Mesenchymal stem cell (in vitro differentiated cells and primary cell): ENCODE data around the gene TIRAP.

ENCODE experiments used
- DNase-seq: peaks from one replicate; pipeline ENCODE4 v3.0.0-alpha.2; 2013
- H2AFZ ChIP-seq: one replicate; pipeline ENCODE4 v1.6.1; 2013; ENCODE audit warnings: low read depth, mild to moderate bottlenecking, control low read depth, inconsistent platforms, low read length, moderate library complexity
- H2AK5ac ChIP-seq: 2 replicates; pipeline ENCODE4 v1.6.1; 2013; ENCODE audit warnings: low read length, moderate library complexity, mild to moderate bottlenecking, inconsistent platforms; ENCODE audit not compliant: severe bottlenecking
- H2BK120ac ChIP-seq: one replicate; pipeline ENCODE4 v1.6.1; 2013; ENCODE audit warnings: low read depth, mild to moderate bottlenecking, inconsistent platforms, low read length, moderate library complexity
- H2BK12ac ChIP-seq, 2 experiments: one replicate each; pipeline ENCODE4 v1.6.1; 2013; ENCODE audit warnings: inconsistent platforms in 2 of 2, low read length in 2 of 2, mild to moderate bottlenecking in 2 of 2, moderate library complexity in 2 of 2, control low read depth in 1 of 2
- H2BK15ac ChIP-seq: one replicate; pipeline ENCODE4 v1.6.1; 2013; ENCODE audit warnings: mild to moderate bottlenecking, low read depth, inconsistent platforms; ENCODE audit not compliant: poor library complexity, severe bottlenecking
- H2BK5ac ChIP-seq: 2 replicates; pipeline ENCODE4 v1.6.1; 2013; ENCODE audit warnings: low read depth, mild to moderate bottlenecking, low read length, control low read depth, inconsistent platforms; ENCODE audit not compliant: poor library complexity, severe bottlenecking
- H3K14ac ChIP-seq, 2 experiments: one replicate each; pipeline ENCODE4 v1.6.1; 2013; ENCODE audit warnings: inconsistent platforms in 2 of 2, low read length in 2 of 2, control low read depth in 1 of 2, mild to moderate bottlenecking in 1 of 2, moderate library complexity in 1 of 2
- H3K18ac ChIP-seq, 2 experiments: one replicate each; pipeline ENCODE4 v1.6.1; 2013; ENCODE audit warnings: inconsistent platforms in 2 of 2, low read length in 2 of 2, control low read depth in 1 of 2, low read depth in 1 of 2, mild to moderate bottlenecking in 1 of 2
- H3K23ac ChIP-seq, 2 experiments: one replicate each; pipeline ENCODE4 v1.6.1; 2013; ENCODE audit warnings: inconsistent platforms in 2 of 2, low read length in 2 of 2, mild to moderate bottlenecking in 2 of 2, moderate library complexity in 2 of 2, control low read depth in 1 of 2
- H3K27ac ChIP-seq: 2 replicates; pipeline ENCODE4 v1.5.1; 2013; ENCODE audit warnings: mild to moderate bottlenecking, moderate library complexity, low read length, control low read depth, inconsistent platforms; ENCODE audit not compliant: poor library complexity, severe bottlenecking
- H3K27me3 ChIP-seq, 2 experiments: 2 replicates each; pipeline versions ENCODE4 v1.6.1 to v1.7.0; 2013; ENCODE audit warnings: low read length in 2 of 2, mild to moderate bottlenecking in 2 of 2, moderate library complexity in 2 of 2, control low read depth in 1 of 2, inconsistent platforms in 1 of 2; ENCODE audit not compliant: control insufficient read depth in 1 of 2, insufficient read depth in 1 of 2
- H3K36me3 ChIP-seq, 2 experiments: 2 replicates each; pipeline versions ENCODE4 v1.6.1 to v1.7.0; 2013; ENCODE audit warnings: low read length in 2 of 2, control low read depth in 1 of 2, inconsistent platforms in 1 of 2, low read depth in 1 of 2, mild to moderate bottlenecking in 1 of 2; ENCODE audit not compliant: insufficient read depth in 2 of 2, control insufficient read depth in 1 of 2
- H3K4ac ChIP-seq, 2 experiments: one replicate each; pipeline ENCODE4 v1.6.1; 2013; ENCODE audit warnings: inconsistent platforms in 2 of 2, low read length in 2 of 2, mild to moderate bottlenecking in 2 of 2, moderate library complexity in 2 of 2, control low read depth in 1 of 2, low read depth in 1 of 2
- H3K4me1 ChIP-seq: 2 replicates; pipeline ENCODE4 v1.6.1; 2013; ENCODE audit warnings: low read depth, low read length, control low read depth; ENCODE audit not compliant: control insufficient read depth, insufficient read depth
- H3K4me2 ChIP-seq: 2 replicates; pipeline ENCODE4 v1.6.1; 2013; ENCODE audit warnings: low read length, mild to moderate bottlenecking, inconsistent platforms; ENCODE audit not compliant: poor library complexity, severe bottlenecking
- H3K4me3 ChIP-seq, 2 experiments: 2 replicates each; pipeline versions ENCODE4 v1.5.1 to v1.7.0; 2013; ENCODE audit warnings: low read length in 2 of 2, mild to moderate bottlenecking in 2 of 2, control low read depth in 1 of 2, low read depth in 1 of 2; ENCODE audit not compliant: insufficient read depth in 1 of 2
- H3K79me1 ChIP-seq: replicated peaks from 2 replicates; pipeline ENCODE4 v1.6.1; 2013; ENCODE audit warnings: mild to moderate bottlenecking, control low read depth, low read length, inconsistent platforms; ENCODE audit not compliant: poor library complexity, severe bottlenecking
- H3K9ac ChIP-seq: 2 replicates; pipeline ENCODE4 v1.7.0; 2013; ENCODE audit warnings: mild to moderate bottlenecking, low read length, moderate library complexity
- H3K9me3 ChIP-seq: 2 replicates; pipeline ENCODE4 v1.7.0; 2013; ENCODE audit warnings: mild to moderate bottlenecking, low read length; ENCODE audit not compliant: control insufficient read depth
- H4K8ac ChIP-seq: one replicate; pipeline ENCODE4 v1.6.1; 2013; ENCODE audit warnings: inconsistent platforms, mild to moderate bottlenecking, low read length, moderate library complexity
- H4K91ac ChIP-seq: one replicate; pipeline ENCODE4 v1.6.1; 2013; ENCODE audit warnings: mild to moderate bottlenecking, low read length, inconsistent platforms
- WGBS: methylation state at CpG from one replicate; pipeline ENCODE4 v1.1.7; 2013; ENCODE audit warnings: mixed read lengths; 5-methylcytosine and 5-hydroxymethylcytosine counted together

The TIRAP gene

DNA sequence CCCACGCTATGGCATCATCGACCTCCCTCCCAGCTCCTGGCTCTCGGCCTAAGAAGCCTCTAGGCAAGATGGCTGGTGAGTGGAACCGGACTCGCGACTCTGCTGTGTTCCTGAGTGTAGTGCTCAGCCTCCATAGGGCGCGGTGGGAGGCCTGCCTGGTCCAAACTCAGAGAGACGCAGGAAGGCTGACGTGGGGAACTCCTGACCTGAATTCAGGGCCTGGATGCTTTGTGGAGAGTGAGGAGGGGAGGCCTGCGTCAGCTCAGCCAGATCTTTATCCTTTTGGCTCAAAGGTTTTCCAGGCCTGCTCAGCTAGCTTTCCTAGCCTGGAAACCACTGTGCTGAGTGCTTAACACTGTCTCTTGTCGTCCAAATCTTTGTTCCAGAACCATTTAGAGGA lies 8.0 kb downstream of the TIRAP start:
- 93% methylated on average over 12 of the region's 12 CpGs for WGBS

DNA sequence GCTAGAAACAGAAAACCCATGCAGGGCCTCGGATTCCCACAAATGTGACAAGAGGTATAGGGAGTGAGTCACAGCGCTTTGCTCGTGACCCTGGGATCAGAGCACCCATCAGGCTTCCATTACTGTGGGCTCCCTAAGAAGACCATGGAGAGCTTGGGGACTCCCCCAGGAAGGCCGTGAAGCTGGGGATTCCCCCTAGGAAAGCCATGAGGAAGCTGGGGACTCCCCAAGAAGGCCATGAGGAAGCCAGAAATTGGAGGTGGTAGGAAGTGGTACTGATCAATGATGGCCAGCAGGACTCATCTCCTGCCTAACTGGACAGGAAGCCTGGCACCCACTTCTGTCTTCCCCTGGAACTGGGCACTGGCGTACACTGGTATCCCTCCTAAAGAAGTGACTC lies 10.8 kb downstream of the TIRAP start:
- Histone ChIP-seq H3K9me3 (no peaks in the 10 kb centered on the region), H3K23ac (no peak overlapping the region), H3K9ac (no peak overlapping the region), H3K4me1 (no peaks in the 10 kb centered on the region), H4K8ac (no peak overlapping the region), H3K27me3 (no peaks in the 10 kb centered on the region), H3K27ac (no peak overlapping the region), H3K18ac (no peak overlapping the region), H2AFZ (no peak overlapping the region), H3K4me2 (no peak overlapping the region), H2BK120ac (no peak overlapping the region), H3K14ac (no peak overlapping the region), H2BK15ac (no peak overlapping the region), H3K4me3 (no peak overlapping the region), H3K4ac (no peak overlapping the region), H2BK5ac (no peak overlapping the region), H4K91ac (no peak overlapping the region), H2BK12ac (no peak overlapping the region), H3K79me1 (peaks cover 8% of the 10 kb centered on the region), H3K36me3 (peaks cover 31 to 53% of the 10 kb centered on the region in 2 experiments), H2AK5ac (no peak overlapping the region)
- no peak for DNase-seq
- WGBS = 94% methylated on average over 5 of the region's 5 CpGs

More for the DNA sequence above, 8.0 kb downstream of the TIRAP start:
- no peaks in the 10 kb centered on the region for H3K27me3 ChIP-seq
- H2BK5ac ChIP-seq = no peak overlapping the region
- H3K79me1 ChIP-seq = peaks cover 14% of the 10 kb centered on the region
- H3K18ac ChIP-seq = no peak overlapping the region
- no peak overlapping the region for H4K8ac ChIP-seq
- no peak overlapping the region for H3K14ac ChIP-seq
- no peak overlapping the region for H3K4me2 ChIP-seq
- no peaks in the 10 kb centered on the region for H3K9me3 ChIP-seq
- H4K91ac ChIP-seq = no peak overlapping the region
- H3K23ac ChIP-seq = no peak overlapping the region
- H3K4me1 ChIP-seq = no peaks in the 10 kb centered on the region
- no peak overlapping the region for H2BK12ac ChIP-seq
- H3K36me3 ChIP-seq = peaks cover 31 to 63% of the 10 kb centered on the region in 2 experiments
- H2AK5ac ChIP-seq = no peak overlapping the region
- H2AFZ ChIP-seq = no peak overlapping the region
- H2BK15ac ChIP-seq = no peak overlapping the region
- DNase-seq = no peak
- no peak overlapping the region for H3K4ac ChIP-seq
- no peak overlapping the region for H3K9ac ChIP-seq
- no peak overlapping the region for H3K4me3 ChIP-seq
- H3K27ac ChIP-seq = no peak overlapping the region
- H2BK120ac ChIP-seq = no peak overlapping the region

DNA sequence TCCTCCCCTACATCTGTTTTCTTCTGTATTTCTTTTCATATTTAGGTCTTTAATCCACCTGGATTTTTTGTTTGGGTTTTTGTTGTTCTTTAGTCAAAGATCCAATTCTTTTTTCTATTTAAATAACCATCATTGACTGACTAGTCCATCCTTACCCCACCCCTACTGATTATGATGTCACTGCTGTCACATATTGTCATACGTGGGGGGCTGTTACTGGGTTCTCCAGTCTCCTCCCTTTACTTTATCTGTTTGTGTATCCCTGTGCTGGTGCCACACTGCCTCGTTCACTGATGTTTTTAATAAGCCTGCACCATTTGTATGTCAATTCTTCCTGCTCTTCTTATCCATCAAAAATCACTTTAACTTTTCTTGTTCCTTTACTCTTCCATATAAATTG lies 14.1 kb downstream of the TIRAP start:
- no peak overlapping the region for H2BK5ac ChIP-seq
- H3K9ac ChIP-seq = no peak overlapping the region
- H2AK5ac ChIP-seq = no peak overlapping the region
- peaks cover 15 to 28% of the 10 kb centered on the region in 2 experiments for H3K36me3 ChIP-seq
- no peak overlapping the region for H3K4ac ChIP-seq
- H3K9me3 ChIP-seq = no peaks in the 10 kb centered on the region
- H3K27me3 ChIP-seq = no peaks in the 10 kb centered on the region
- no peaks in the 10 kb centered on the region for H3K4me1 ChIP-seq
- no peak overlapping the region for H3K18ac ChIP-seq
- H3K27ac ChIP-seq = no peak overlapping the region
- no peak overlapping the region for H4K8ac ChIP-seq
- H2BK12ac ChIP-seq = no peak overlapping the region
- no peak for DNase-seq
- no peak overlapping the region for H2BK120ac ChIP-seq
- no peak overlapping the region for H2AFZ ChIP-seq
- no peak overlapping the region for H4K91ac ChIP-seq
- H2BK15ac ChIP-seq = no peak overlapping the region
- H3K4me3 ChIP-seq = no peak overlapping the region
- H3K14ac ChIP-seq = no peak overlapping the region
- no peak overlapping the region for H3K4me2 ChIP-seq
- no peak overlapping the region for H3K23ac ChIP-seq
- WGBS = 97% methylated on average over 2 of the region's 2 CpGs
- peaks cover 9% of the 10 kb centered on the region for H3K79me1 ChIP-seq

DNA sequence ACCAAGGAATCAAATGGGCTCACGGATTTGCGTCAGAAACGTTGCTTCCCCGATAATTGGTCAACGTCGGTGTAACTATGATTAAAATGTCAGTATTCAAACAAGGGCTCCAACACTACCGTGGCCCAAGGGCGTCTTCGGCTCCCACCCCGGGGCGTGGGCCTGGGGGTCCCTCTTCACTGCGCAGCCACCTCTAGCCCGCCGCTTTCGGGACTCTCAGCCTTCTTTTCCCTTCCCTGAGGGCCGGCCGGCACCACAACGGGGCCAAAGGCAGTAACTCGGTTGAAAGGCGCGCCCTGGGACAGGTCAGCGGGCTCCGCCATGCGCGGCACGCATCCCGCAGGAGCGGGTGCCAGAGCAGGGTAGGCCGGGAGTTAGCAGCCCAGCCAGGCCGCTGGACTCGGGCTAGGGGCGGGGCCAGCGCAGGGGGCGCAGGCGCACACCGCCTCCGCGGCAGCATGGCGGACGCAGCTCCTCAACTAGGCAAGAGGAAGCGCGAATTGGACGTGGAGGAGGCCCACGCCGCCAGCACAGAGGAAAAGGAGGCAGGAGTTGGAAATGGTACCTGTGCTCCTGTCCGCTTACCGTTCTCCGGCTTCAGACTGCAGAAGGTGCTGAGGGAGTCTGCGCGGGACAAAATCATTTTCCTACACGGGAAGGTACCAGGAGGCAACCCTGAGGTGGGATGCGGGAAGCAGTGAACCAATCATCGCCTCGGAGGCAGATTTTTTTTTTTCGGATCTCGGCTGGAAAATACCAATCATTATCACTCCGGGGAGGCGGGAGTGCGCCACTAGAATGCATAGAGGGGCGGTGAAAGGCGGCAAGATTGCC lies 20.9 kb downstream of the TIRAP start, which contains the start of gene DCPS:
DCPS (plus strand) TSS at position 438 of the 834 bp plus-strand sequence; CDS start at position 459, 21 bp downstream.
- Histone ChIP-seq H2BK120ac (peak within 1 kb of the TSS; percentile 80), H3K14ac (peak within 1 kb of the TSS in 1 of 2 experiments; percentile 45), H3K36me3 (peaks cover 3 to 4% of the 10 kb centered on the region in 2 experiments), H3K9me3 (no peaks in the 10 kb centered on the region), H2AFZ (peak within 1 kb of the TSS; percentile 59), H3K27me3 (no peaks in the 10 kb centered on the region), H2BK15ac (peak within 1 kb of the TSS; percentile 90), H3K79me1 (peaks cover 17% of the 10 kb centered on the region), H3K23ac (no peak within 1 kb of the TSS), H4K8ac (peak within 1 kb of the TSS; percentile 99), H2AK5ac (peak within 1 kb of the TSS; percentile 87), H2BK5ac (peak within 1 kb of the TSS; percentile 48), H3K4me3 (peak within 1 kb of the TSS; percentile 69 to 91), H3K4ac (peak within 1 kb of the TSS; percentile 82 to 97), H4K91ac (peak within 1 kb of the TSS; percentile 93), H3K4me1 (peaks cover 4% of the 10 kb centered on the region), H3K4me2 (peak within 1 kb of the TSS; percentile 78), H3K18ac (peak within 1 kb of the TSS; percentile 88 to 94), H3K9ac (peak within 1 kb of the TSS; percentile 94), H3K27ac (peak within 1 kb of the TSS; percentile 65), H2BK12ac (peak within 1 kb of the TSS in 1 of 2 experiments; percentile 39)
- DNase-seq = peak; percentile 91
- 3% methylated on average over 56 of the region's 61 CpGs for whole genome bisulfite sequencing
